B cell (primary cell): ENCODE measurements around the gene ZNF611.
"Not testable (repeated sequence)": the region's sequence is repeated elsewhere in the genome, so short reads cannot be mapped to it uniquely, and the experiment has no call there.

Experiments
- CTCF ChIP-seq: fragments of 200-600 bp; IDR thresholded peaks from one replicate; pipeline ENCODE4 v1.8.0; 2022; ENCODE audit warnings: antibody characterized with exemption, mild to moderate bottlenecking
- EZH2 ChIP-seq: IDR thresholded peaks from 2 replicates; pipeline ENCODE4 v1.6.1; 2012; ENCODE audit warnings: borderline replicate concordance, low read depth, mild to moderate bottlenecking, moderate library complexity, low read length; ENCODE audit not compliant: insufficient read depth, poor library complexity, severe bottlenecking

GRCh38 chr19:52782864-52783263 lies 48.0 kb upstream of the ZNF611 start:
- not testable (repeated sequence) for TF ChIP-seq CTCF, EZH2
